ENCODE data around the gene CACNA2D4.
"Not testable (repeated sequence)": the region's sequence is repeated elsewhere in the genome, so short reads cannot be mapped to it uniquely, and the experiment has no call there.

The CACNA2D4 gene

DNA sequence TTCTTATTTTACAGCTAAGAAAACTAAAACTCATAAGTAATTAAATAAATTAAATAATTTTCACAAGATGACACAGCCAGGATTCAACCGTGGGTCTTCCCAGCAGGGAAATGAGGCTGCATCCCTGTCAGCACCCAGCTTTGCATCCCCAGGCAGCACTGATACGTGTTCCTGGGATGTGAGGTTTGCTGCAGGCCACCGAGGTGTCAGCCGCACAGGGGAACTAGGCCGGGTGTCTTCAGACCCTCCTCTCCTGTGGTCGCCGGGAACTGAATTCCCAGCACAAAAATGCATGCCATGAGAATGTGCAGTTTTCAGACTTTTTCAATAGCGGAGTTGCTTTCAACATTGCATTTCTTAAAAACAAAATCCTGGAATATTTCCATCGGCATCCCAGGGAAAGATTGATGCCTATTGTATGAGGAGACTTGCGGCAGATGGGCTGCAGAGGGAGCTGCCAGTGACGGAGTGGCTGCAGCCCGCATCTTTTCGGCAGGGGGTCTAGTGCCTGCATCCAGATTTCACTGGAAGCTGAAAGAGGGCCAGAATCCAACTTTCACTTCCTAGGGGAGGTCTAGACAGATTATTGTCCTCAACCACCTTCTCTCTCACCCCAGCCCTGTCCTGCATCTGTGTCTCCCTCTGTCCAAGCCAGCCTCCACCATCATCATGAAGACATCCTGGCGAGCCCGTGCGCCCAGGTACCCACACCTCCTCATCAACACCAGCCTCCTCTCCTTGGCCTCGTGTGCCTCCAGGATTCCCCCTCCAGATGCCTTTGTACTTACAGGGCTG lies 85.5 kb downstream of the CACNA2D4 start:
- DNase-seq (ENCODE audit: low read depth in 2 of 2), result no peak

- no peak for DNase-seq (ENCODE audit: low read depth in 2 of 2)
Measured at GRCh38 chr12:1830981-1831963, 87.2 kb downstream of the CACNA2D4 start.

DNA sequence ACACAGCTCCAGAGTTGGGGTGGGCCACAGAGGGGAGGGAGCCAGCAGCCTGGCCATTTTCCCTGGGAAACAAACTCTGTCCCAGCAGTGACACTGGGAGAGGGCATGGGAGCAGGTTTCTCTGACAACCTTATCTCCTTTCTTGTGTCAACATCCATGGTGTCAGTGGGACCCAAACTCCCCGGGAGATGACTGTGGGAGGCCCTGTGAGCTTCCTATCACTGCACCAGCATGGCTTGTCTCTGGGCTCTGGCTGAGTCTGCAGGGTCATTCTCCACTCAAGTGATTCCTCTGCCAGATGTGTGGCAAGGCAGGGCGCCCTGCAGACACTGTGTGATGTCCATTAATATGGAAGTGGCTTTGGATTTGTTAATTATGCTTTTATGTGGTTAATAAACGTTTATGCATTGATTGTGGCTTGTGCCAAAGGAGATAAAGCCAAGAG lies 88.0 kb downstream of the CACNA2D4 start:
- no peak for DNase-seq (ENCODE audit: low read depth in 2 of 2)

GRCh38 chr12:1829306-1829900 lies 89.0 kb downstream of the CACNA2D4 start:
- no peak for DNase-seq (ENCODE audit: low read depth in 2 of 2)

DNA sequence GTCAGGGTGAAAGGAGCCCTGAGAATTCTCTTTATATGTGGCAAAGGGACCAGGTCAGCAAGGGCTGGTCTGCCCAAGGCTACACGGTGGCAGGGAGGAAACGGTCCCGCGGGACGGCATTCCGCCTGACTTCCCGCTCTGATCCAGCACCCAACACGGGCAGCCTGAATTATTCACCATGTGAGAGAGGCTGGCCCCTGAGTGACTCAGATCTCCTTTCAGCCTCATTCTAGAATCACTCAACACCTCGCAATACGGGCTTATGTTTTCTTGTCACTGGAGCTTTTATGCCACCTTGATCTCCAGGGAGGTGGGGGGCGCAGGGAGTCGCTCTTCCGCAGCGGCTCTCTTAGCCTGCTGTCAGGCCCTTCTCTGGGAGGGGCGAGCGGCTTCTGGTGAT lies 89.6 kb downstream of the CACNA2D4 start:
- no peak for DNase-seq (ENCODE audit: low read depth in 2 of 2)

GRCh38 chr12:1827826-1828805 lies 90.3 kb downstream of the CACNA2D4 start:
- DNase-seq (ENCODE audit: low read depth in 2 of 2), result no peak

- no peak for DNase-seq (ENCODE audit: low read depth in 2 of 2)
Measured at GRCh38 chr12:1826867-1827705, 91.4 kb downstream of the CACNA2D4 start.

- DNase-seq (ENCODE audit: low read depth in 2 of 2), result no peak
Measured at GRCh38 chr12:1826401-1826800, 92.1 kb downstream of the CACNA2D4 start.

GRCh38 chr12:1825382-1826102 lies 92.9 kb downstream of the CACNA2D4 start:
- DNase-seq (ENCODE audit: low read depth in 2 of 2), result no peak

GRCh38 chr12:1823237-1823636 lies 95.2 kb downstream of the CACNA2D4 start:
- DNase-seq (ENCODE audit: low read depth in 2 of 2), result no peak

DNA sequence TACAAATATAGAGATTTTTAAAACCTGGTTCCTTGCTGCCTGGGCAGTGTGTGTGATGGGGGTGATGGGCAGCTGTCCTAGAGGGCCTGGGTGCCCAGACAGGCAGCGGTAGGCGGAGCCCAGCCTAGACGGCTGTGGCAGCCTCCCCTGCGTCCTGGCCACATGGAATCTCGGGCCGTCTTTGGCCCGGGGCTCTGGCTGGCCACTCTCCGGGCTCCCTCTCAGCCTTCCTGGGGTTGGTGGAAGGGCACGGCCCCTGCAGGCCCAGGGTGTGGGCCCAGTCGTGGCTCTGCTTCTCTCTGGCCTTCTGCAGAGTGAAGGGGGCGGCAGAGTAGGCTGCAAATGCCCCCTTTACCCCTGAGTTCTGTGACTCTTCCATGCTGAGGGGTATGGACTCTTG lies 95.8 kb downstream of the CACNA2D4 start:
- DNase-seq (ENCODE audit: low read depth in 2 of 2), result no peak

- DNase-seq (ENCODE audit: low read depth in 2 of 2), result no peak
Measured at GRCh38 chr12:1821805-1822204, 96.6 kb downstream of the CACNA2D4 start.

DNA sequence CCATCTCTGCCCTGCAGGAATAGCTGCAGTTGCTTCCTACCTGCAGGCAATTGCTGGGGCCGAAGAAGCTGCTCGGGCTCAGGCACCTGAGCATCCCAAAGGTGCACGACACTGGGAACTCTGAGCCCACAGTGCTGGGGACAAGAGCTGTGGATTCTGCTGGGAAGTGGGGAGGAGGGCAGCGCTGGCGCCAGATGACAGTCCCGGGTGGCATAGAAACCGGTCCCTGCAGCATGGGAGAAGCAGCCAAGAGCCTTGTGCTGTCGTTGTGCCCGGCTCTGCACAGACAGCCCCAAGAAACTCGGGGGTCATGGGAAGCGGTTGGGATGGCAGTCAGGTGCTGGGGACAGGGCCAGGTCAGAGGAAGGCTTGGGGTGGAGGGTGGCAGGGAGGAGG lies 97.6 kb downstream of the CACNA2D4 start:
- DNase-seq (ENCODE audit: low read depth in 2 of 2), result no peak

DNA sequence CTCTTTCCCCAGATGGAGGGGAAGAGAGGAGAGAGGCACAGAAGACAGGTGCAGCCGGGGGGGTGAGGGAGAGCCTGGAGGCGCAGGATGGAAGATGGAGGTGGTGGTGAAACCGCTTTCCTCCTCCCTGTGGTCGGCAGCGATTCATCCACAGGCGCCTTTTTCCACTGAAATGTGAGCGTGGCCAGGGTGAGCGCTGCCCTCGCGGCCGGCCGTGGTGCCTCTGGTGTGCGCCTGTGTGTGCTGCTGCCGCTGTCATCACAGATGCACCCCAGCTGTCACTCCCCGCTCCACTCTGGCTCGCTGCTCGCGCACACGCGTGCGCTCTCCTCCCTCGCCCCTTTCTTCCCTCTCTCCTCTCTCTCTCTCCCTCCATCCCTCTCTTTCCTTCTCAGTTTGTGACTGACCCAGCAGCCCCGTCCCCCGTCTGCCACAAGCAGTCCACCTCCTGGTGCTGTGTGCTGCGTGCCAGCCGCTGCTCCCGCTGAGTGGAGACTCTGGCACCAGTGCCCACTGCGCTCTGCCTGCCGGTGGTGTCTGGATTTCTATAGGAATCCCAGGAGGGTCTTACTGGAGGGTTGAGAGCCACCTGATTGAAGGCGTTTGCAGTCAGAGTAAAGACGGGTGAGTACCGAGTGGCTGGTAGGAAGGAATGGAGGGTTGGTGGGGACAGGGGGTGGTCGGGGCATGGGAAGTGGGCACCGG lies 98.1 kb downstream of the CACNA2D4 start, which contains the start of gene LRTM2:
LRTM2 (plus strand) TSS at position 375 of the 705 bp plus-strand sequence. CDS start 7,584 bp downstream, outside the sequence.
- no peak for DNase-seq (ENCODE audit: low read depth in 2 of 2)

- no peak for DNase-seq (ENCODE audit: low read depth in 2 of 2)
Measured at GRCh38 chr12:1819571-1819970, 98.9 kb downstream of the CACNA2D4 start.

- no peak for DNase-seq (ENCODE audit: low read depth in 2 of 2)
Measured at GRCh38 chr12:1819050-1819449, 99.4 kb downstream of the CACNA2D4 start.

- DNase-seq (ENCODE audit: low read depth in 2 of 2), result not testable (repeated sequence)
Measured at GRCh38 chr12:1817928-1818327, 100.5 kb downstream of the CACNA2D4 start.

DNA sequence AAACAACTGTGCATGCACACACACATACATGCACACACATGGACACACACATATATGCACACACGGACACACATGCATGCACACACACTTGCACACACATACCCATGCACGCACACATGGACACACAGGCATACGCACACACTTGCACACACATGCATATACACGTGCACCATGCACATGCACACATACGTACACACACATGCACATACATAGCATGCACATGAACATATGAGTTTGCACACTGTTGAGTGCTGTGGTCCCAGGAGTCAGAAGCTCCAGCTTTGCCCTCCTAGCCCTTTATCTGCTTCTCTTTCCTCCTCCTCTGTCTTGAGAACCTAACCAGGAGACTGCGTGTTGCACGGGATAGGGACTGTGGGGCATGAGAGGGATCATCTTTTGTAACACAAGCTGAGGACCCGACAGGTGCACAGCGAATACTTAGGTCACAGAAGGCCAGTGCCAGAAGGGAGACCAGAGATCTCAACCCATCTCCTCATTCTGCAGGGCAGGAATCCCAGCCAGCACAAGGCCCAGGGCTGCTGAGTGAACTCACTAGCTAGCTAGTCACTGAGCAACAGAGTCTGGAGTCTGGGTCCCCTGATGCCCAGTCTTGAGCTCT lies 101.6 kb downstream of the CACNA2D4 start:
- DNase-seq (ENCODE audit: low read depth in 2 of 2), result no peak
